Hypothalamus (tissue), 51 donors: ENCODE measurements around the gene EPHB1.

Experiments
- DNase-seq, 51 donors: peaks; one replicate each; lab custom pipeline; 2025; lab: John Stamatoyannopoulos, UW

Gene EPHB1

DNA sequence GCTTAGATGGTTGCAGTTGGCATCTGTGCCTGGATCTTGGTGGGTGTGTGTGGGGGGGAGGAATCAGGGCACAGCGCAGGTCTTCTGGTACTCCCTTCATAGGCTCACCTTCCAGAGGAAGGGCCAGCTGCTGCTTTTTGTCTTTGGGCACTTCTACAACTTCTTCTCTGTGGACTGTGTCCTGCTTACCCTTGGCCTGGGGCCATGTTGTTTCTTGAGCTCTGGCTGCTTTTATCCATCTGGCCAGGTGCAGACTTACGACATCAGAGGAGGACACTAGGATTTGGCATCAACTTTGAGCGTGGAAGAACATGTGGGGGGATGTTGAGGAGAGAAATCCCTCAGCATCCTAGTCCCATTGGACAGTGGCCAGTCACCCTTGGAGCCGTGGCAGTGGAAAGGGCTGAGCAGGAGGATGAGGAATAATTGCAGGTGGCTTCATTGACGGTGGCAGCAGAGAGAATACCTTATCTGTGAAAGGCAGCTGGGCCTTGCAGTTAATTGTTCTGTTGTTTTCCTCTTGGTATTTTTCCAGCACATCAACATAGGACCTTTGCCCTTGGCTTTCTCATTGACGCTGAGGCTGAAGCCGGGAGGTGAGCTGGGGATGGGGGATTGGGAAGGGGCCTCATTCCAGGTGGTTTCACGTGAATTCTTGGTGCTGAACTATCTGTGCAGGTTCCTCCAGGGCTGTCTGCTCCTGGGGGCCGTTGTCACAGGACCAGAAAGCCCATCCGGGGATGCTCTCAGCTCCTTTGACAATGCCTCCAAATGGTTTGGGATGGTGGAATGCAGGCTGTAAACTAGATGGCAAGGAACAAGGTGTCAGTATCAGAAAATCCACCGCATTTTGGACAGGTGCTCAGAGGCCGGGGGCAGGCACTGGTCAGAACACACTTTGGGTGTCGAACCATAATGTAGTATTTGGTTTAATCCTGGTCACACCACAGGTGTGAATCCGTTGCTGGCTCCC is 9.7 kb downstream of the EPHB1 start:
- no peak for DNase-seq

DNA sequence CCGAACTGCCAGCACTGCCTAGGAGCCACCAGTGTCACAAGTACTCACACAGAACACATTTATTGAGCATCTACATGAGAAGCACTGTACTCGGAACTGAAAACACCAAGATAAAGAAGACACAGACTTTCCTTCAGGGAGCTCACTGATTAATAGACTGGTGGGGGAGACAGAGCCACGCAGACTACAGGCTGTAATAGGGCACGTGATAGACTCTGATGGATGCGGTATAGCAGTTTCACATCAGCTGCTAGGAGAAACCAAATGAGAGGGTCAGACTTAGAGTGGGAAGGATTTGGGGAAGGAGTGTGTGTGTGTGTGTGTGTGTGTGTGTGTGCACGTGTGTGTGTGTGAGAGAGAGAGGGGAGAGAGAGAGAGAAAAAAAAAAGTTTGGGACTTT is 12.1 kb downstream of the EPHB1 start:
- peak in 1 of 51 donors; percentile 9 for DNase-seq

DNA sequence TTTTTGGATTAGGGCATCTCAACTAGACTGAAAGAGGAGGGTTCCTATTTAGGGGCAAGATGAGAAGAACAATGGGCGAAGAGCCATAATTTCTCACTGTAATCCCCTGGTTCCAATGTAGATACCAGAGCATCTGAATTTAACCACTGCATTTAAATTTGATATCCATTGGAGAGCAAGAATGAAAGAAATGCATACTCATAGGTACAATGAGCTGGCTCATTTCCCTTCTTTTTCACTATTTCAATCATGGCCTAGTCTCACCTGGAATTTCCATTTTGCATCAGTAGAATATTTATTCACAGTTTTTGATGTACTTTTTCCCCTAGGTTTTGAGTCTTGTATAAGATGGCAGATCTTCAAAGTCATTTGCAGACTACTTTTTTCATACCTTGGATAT is 13.8 kb downstream of the EPHB1 start:
- no peak for DNase-seq

DNA sequence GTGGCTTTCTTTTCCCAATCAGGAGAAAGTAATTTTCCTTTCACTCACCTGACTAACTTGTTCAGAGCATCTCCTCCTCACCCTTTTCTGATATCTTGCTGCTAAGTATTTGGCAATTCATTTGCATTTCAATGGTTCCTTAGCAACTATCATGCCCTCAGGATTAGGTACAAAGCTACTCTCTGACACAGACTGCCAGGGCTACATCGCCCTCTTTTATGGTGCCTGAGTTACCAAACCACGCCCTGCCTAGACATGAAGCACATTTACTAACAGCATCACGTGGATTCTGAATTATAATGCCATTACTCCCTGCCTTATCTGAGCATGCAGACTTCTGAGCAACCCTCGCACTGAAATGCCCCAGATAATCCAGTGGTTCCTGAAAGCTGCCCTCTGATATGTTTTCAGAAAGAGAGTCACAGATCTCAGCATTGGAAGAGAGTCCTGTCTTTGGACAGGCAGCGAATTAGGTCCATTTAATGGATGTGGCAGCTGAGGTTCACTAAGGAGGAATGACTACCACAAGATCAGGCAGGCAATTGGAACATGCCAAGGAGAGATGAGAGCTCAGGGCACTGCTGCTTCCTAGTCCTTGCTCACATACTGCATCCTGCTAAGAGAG is 14.5 kb downstream of the EPHB1 start:
- peak in 1 of 51 donors; percentile 36 for DNase-seq

DNA sequence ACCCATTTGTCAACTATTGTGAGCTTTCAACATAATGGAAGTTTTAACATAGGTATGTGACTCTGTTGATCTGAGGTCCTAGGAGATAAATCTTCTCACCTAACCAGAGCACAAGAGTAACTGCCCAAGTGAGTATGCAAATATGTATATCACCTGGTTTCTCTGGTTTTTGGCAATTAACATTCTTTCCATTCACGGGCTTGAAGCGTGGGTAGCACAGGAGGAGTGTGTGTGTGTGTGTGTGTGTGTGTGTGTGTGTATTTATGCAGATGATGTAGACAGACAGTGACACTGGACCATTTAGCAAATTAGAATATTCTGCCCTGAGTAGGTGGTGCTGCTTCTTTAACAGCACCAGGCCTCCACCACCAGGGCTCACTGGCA is 15.0 kb downstream of the EPHB1 start:
- DNase-seq: peak in 1 of 51 donors; percentile 52

DNA sequence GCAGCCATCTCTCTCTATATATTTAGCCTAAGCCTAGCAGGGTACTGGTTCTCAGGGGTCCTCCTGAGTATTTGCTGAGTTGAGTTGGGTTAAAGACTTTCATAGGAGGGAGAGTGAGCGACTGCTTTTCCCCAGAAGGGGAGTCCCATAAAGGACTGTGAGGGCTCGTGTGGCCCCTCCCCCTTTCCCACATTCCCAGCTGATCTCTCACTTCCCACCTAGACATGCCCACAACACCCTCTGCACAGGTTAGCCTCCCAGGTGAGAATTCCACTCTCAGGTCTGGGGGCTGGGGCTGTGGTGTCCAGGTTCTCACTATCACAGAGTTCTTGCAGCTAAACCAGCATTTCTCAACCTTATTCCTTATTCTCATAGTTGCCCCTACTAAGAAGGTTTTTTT is 15.8 kb downstream of the EPHB1 start:
- DNase-seq: no peak

DNA sequence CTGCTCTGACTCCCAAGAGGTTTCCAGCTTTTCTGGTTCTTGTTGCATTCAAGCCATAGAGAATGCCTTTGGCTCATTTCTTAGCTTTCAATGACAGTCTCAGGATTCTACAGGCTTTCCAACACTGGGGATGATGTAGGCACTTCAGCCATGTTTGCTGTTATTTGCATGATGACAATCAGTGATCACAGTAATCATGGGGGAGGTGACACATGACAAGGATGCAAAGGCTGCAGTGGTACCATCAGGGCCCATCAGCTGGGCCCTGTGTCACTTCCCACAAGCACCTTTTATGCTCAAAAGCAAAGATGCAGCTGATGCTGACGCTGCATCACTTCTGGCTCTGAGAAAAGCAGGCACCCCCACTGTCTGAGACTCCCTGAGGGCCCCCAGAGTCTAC is 18.6 kb downstream of the EPHB1 start:
- no peak for DNase-seq

DNA sequence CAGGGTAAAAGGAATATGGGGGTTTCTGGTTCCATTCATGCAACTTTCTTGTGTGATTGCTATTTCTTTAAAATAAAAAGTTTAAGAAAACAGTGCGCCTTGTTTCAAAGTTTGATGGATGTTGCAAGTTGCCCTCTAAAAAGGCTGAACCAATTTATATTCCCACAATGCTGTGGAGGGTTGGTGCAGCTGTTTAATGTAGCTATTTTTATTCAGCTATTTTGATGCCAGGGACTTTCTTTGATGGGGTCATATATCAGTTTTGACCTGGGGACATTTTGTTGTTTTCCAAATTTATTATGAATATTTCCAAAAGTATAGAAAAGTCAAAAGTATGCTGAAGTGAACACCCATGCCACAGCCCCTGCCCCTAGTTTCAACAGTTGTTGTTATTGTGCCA is 20.5 kb downstream of the EPHB1 start:
- no peak for DNase-seq

DNA sequence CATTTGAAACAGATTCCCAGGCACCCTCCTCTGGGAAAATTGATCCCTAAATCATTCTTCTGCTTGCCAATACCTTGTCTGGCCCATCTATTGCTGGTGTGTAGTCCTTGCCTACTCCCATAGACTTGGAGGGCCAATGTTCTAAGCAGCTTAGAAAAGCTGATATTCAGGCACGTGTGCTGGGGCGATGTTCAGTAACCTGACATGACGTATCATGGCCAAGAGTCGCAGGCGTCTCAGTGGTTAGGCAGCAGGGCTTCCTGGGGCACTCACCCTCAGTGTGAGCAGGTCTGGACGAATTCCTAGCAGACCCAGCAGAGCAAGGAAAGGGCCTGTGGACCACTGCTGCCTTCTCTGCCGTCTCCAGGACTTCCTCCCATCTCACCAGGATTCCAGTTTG is 21.6 kb downstream of the EPHB1 start:
- no peak for DNase-seq

DNA sequence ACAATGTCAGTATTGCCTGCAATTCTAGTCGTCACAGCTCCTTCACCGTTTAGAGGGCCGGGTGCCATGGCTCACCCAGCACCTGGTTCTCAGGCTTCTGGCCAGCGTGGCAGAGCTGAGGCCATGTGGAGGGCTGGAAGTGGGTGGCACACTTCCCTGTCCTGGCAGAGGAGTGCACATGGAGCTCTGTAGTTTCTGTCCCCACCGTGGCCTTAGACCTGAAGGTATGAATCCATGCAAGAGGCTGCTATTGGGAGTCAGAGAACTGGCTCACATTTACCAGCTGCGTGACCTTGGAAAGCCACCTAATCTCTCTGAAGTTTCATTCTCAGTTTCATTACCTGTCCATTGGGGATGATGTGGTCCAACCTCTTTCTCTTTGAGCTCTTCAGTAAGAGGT is 22.2 kb downstream of the EPHB1 start:
- DNase-seq: no peak

DNA sequence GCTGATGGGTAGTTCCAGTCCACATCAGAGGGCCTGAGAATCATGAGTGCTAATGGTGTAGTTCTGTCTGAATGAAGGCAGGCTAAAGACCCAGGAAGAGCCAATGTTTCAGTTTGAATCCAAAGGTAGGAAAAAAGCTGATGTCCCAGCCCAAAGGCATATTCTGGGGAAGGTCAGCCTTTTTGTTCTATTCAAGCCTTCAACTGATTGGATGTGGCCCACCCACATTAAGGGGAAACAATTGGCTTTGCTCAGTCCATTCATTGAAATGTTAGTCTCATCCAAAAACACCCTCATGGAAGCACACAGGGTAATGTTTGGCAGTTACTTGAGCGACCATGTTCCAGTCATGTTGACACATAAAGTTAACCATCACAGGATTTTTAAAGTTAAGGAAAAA is 25.9 kb downstream of the EPHB1 start:
- no peak for DNase-seq

DNA sequence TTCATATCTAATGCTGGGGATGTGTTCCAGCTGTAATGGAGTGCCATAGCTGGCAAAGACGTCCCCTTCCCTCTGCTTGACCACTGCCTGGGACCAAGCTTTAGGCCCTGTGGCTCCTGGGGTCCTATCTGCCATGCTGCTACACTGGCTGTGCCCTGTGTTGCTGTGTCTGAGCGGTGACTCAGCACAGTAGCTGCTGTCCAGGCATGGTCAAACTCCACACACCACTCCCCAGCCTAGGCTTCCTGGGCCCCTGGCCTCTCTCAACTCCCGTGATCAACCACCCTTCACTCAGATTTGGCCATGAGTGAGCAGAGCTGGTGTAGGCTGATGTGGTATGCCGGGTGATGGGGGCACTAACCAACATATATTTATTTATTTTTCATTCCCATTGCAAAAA is 27.0 kb downstream of the EPHB1 start:
- no peak for DNase-seq

DNA sequence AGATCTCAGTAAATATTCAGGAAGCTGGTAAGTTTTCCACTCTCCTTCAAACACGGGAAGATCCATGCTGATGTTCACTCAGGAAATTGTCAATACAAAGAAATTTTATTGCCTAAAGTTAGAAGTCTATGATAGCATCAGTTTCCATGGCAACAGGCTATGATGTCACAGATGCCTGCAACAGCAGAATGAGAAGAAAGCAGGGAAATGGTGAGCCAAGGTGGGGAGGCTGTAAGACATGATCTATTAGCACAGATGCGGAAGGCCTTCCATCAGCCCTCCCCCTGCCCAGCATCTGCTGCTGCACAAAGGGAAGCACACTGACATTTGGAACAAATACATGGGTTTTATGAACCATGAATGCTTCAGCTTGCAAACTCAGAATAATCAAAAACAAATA is 28.6 kb downstream of the EPHB1 start:
- no peak for DNase-seq

DNA sequence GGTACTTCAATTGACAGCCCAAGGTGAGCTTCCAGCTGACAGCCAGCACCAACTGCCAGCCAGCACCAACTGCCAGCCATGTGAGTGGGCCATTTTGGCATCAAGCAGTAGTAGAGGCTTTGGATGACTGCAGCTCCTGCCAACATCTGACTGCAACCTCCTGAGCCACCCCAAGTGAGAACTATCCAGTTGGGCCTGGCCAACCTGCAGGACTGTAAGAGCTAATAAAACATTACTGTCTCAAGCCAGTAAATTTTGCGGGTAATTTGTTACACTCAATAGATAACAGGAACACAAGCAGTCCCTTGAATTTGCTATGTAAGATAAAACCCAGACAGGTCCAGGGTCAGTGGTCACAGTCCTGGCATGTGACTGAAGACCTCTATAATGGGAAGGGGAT is 29.7 kb downstream of the EPHB1 start:
- no peak for DNase-seq

DNA sequence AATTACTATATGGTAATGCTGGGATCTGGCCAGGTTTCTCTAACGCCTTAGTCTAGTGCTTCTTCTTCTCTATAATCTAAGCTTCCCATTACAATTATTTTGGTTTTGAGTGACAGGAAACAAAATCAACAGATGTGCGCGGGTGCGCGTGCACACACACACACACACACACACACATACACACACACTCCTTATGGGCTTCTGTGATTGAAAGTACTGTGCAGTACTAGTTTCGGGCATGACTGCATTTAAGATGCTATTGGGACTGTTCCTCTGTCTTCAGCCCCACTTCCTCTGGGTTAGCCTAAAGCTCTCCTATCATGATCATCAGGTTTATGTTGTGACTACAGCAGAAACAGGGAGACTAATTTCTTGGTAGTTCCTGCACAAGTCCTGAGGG is 32.2 kb downstream of the EPHB1 start:
- no peak for DNase-seq

DNA sequence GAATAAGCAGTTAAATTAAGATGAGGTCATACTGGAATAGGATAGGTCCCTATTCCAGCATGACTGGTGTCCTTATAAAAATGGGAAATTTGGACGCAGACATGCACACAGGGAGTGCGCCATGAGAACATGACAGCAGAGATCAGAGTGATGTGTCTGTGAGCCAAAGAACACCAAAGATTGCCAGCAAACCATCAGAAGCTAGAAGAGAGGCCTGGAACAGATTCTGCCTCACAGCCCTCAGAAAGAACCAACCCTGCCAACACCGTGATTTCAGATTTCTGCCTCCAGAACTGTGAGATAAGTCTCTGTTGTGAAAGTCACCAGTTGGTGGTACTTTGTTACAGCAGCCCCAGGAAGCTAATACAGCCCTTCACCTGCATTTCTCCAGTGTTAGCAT is 34.7 kb downstream of the EPHB1 start:
- DNase-seq: no peak

DNA sequence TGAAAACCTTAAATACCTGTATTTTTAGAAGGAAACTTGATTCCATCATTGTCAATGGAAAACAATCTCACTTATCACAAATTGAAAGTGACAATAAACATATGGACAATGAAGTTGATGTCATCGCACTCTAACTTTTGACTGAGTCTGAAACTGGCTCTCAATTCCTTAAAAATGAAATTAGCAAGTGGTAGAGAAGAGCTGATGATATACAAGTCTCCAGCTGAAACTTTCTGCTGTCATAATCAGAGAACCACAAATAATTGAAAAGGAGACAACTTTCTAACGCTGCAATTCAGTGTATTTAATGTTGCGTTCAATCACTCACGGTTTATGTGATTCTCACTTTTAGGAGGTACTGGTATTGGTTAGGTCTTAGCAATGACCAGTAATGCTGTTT is 37.5 kb downstream of the EPHB1 start:
- no peak for DNase-seq

DNA sequence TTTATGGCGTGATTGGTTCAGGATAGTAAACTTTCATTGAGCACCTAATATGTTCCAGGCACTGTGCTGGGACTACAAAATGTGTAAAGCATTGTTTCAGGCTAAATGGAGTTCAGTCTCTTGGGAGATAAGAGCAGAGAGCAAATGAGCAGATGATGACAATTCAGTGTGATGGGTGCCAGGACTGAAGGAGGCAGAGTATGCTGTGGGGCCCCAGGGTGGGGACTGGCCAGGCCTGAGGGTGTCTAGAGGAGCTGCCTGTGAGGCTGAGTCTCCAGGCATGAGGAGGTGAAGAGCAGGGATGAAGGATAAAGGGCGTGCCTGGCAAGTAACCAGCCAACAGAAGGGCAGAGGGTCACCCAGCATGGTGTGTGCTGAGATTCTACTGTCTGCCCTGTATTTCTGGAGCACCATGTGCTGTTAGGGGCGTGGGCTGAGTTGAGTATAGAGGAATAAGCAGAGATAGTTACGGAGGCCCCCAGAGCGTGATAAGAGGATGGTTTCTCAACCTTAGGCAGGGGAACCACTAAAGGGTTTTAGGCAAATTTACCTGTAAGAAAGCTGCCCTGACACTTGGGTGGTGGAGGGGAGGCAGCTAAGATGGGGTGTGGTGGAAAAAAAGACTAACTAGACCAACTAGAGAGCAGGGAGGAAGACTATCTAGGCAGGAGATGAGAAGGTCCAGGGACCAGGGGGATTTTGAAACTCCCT is 38.5 kb downstream of the EPHB1 start:
- DNase-seq: no peak

DNA sequence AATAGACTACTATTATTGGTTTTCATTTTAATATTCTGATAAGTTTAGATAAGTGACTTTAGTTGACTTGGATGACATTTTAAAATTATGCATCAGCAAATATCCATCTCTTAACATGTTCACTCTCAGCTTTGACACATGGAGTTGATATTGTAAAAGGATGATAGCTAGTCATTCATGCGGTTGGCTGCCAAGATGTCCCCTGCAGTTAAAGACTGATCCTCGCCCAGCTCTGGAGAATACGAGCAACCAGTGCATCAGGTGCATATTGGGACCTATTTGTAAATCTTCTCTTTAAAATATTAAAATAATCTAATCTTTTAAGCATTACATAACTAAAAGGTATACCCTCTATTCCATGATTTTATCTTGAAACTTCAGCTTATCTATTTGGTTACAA is 41.9 kb downstream of the EPHB1 start:
- DNase-seq: no peak

DNA sequence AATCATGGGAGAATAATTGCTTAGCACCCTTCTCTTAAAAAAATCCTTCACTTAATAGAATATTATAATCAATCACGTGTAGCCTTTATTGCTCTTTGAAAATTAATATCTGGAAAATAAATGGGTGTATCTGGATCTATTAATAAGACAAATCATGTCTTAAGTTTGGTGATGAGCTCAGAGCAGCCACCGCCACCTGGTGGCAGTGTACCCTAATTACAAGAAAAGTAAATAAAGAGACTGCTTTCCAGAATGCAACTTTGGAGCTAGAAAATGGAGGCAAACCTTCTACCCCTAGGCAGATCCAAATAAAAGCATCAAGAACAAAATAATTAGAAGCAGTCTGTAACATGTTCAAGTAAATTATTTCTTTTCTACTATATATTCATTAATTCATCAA is 43.5 kb downstream of the EPHB1 start:
- DNase-seq: no peak

DNA sequence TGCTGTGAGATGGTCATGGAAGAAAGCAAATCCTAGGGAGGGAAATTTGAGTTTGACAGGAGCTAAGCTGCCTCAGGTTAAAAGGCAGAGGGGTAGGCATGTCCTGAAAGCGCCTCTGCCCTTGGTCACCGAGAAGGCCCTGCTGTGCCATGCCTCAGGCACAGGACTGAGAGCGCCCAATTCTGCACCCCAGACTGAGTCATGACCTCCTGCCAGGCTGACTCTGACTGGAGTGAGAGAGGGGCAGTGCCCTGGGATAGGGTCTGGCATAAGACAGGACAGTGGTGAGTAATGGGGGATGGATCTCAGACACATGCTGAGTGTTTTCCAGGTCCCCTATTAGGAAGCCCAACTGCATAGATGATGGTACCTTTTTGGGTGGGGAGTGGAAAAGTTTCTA is 44.4 kb downstream of the EPHB1 start:
- no peak for DNase-seq

DNA sequence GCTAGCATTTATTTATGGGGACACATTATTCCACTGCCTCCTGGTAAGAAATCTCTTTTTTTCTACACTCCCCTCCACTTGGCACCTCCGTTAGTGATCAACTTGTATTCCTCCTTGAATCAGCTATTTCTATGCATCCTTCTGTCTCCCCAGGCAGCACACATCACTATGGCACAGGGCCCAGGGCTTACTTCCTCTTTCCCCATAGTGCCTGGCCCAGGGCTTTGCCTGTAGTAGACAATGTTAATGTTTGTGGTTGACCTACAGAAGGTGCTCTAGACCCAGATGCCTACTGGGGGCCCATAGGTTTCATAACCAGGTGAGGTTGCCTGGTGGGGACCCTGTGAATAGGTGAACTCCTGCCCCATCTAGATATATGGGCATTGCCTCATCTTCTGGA is 44.9 kb downstream of the EPHB1 start:
- DNase-seq: peak in 3 of 51 donors; percentile 8 to 18 (median 13)
